OCI-LY3 (cell line): ENCODE measurements around the gene OR51I2.

Source experiments
- EZH2phosphoT487 ChIP-seq: fragments of 200-600 bp; shearing (Covaris generic); IDR thresholded peaks from 2 replicates; pipeline ENCODE4 v1.6.1; 2018; ENCODE audit warnings: antibody characterized with exemption, mixed run types, low read depth
- TF ChIP-seq, protein P1 (sequence below): fragments of 200-600, 300-600 bp; sonication (generic); IDR thresholded peaks from 2 replicates; pipeline ENCODE4 v1.5.1; 2014; ENCODE audit warnings: antibody characterized with exemption, low read length, low read depth

DNA sequence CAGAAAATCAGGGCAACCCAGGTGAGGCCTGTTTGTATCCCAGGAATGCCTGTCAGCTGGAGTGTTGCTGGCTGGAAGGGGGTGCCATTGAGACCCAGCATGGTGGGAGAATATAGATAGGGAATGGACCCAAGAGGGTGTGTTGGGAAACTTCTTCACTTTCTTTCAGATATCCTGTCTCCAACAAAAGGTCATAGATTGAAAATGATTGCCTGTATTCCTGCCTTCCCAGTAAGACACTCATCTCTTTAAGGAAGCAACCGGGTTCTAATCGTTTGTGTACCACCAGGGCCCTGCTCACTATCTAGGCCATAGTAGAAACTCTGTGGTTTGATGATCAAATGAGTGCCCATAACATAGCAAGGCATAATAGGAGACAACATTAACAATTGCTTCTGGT is 7.7 kb upstream of the OR51I2 start, which contains the start of gene OR51I1:
- TF ChIP-seq, protein P1, sequence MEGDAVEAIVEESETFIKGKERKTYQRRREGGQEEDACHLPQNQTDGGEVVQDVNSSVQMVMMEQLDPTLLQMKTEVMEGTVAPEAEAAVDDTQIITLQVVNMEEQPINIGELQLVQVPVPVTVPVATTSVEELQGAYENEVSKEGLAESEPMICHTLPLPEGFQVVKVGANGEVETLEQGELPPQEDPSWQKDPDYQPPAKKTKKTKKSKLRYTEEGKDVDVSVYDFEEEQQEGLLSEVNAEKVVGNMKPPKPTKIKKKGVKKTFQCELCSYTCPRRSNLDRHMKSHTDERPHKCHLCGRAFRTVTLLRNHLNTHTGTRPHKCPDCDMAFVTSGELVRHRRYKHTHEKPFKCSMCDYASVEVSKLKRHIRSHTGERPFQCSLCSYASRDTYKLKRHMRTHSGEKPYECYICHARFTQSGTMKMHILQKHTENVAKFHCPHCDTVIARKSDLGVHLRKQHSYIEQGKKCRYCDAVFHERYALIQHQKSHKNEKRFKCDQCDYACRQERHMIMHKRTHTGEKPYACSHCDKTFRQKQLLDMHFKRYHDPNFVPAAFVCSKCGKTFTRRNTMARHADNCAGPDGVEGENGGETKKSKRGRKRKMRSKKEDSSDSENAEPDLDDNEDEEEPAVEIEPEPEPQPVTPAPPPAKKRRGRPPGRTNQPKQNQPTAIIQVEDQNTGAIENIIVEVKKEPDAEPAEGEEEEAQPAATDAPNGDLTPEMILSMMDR = no peak
- no peak for TF ChIP-seq EZH2phosphoT487
